ENCODE data around the gene COIL.
"Not testable (repeated sequence)": the region's sequence is repeated elsewhere in the genome, so short reads cannot be mapped to it uniquely, and the experiment has no call there.

Gene COIL

DNA sequence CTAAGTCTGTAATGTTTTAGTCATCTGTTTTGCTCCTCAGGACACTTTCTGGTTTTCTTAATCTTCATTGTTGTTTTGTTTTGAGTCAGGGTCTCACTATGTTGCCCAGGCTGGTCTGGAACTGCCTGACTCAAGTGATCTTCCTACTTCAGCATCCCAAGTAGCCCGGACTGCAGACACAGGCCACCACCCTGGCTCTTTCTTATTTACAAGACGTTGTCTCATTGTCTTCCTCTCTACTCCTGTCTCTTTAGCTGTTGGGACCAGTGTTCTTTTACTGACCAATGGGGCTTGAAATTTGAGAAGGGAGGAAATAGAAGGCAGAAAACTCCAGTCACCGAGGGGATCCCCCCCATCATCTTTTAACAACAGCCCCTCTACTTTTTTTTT is 18.2 kb upstream of the COIL start:
- DNase-seq (ENCODE audit: low spot score) (no peak), FAIRE-seq (no peak)

DNA sequence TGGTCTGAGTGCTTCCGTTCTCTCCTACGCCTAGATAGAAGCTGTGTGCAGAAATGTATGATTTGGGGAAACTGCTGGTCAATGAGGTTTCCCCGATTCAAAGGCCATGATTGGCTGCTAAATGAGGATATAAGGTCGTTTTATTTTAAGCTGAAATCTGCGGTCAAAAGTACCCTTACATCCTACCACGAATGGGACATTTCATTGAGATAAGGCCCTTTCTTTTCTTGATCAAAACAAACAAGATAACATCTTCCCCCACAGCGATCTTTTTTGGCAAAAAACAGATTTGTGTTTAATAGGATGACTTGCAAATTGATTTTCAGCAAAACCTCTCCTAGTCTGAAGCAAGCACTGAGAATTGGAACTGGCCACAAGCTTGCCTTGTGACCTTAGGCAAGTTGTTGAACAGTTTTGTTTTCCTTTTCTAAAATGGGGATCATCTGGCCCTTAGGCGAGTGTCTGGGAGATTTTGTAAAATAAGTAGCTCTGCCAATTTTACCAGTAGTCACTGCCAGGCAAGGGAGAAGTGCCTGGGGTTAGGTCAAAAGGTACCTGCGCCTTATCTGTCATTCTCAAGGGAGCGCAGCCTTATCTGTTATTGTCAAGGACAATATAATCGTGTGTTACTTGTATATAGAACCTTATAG is 17.7 kb upstream of the COIL start:
- FAIRE-seq (no peak), DNase-seq (ENCODE audit: low spot score) (no peak)

DNA sequence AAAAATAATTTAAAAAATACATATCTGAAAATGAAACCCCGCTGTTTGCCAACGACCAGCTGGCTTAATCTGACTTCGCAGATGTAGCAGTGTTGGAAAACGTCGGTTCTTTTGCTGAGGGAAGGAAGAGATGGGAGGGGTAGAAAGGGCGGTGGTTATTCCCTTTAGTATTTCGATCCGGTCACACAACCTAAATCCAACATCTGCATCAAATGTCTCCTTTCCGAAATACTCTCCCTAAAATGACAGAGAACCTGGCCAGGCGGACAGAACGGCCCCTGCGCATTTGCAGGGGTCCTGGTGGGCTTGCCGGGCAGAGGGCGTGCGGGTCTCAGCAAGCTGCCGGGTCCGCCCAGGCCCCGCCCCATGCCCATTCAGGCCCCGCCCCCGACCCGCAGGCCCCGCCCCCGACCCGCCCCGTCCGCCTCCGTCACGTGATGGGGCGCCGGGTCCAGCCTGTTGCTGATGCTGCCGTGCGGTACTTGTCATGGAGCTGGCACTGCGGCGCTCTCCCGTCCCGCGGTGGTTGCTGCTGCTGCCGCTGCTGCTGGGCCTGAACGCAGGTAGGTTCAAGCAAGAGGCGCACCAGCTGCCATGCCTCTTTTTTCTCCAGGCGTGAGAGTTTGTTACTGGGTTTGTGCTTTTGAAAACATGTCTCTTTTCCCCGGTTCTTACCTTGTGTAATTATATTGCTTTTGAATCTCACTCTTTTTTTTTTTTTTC is 17.0 kb upstream of the COIL start, which contains the start of gene SCPEP1:
TSS of gene SCPEP1 (plus strand) at position 459 of the 723 bp plus-strand sequence. CDS start at position 488, 29 bp downstream.
- DNase-seq (ENCODE audit: low spot score): peak; percentile 65
- no peak for FAIRE-seq

GRCh38 chr17:56976941-56977608 is 16.2 kb upstream of the COIL start:
- no peak for DNase-seq (ENCODE audit: low spot score)
- no peak for FAIRE-seq

DNA sequence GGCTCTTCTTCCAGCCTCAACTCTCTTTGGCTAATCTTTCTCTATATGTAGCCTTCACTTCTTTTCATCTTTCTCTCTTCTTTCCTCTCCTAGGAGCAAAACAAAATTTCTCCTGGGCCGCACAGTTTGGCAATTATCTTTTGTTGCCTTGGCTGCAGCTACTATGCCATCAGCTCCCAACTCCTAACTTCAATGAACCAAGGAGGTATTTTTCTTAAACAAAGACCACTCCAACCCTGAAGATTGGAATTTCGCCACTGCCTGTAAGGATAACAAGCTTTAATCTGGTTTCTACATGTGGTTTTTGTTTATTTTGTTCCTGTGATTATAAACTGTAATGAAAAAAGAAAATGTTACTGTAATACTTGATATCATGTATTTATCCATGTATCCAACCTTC is 14.8 kb upstream of the COIL start:
- no peak for FAIRE-seq

GRCh38 chr17:56974055-56974454 is 13.2 kb upstream of the COIL start:
- DNase-seq (ENCODE audit: low spot score) (no peak), FAIRE-seq (no peak)

More for the DNA sequence above, 14.8 kb upstream of the COIL start:
- no peak for DNase-seq (ENCODE audit: low spot score)

- no peak for FAIRE-seq
- no peak for DNase-seq (ENCODE audit: low spot score)
Observed at GRCh38 chr17:56973520-56973919, 12.7 kb upstream of the COIL start.

GRCh38 chr17:56972111-56972730 is 11.4 kb upstream of the COIL start:
- FAIRE-seq (no peak), DNase-seq (ENCODE audit: low spot score) (no peak)

- DNase-seq (ENCODE audit: low spot score): no peak
- no peak for FAIRE-seq
Observed at GRCh38 chr17:56970974-56971373, 10.1 kb upstream of the COIL start.

GRCh38 chr17:56966338-56966737 is 5.5 kb upstream of the COIL start:
- DNase-seq (ENCODE audit: low spot score) (no peak), FAIRE-seq (no peak)

GRCh38 chr17:56965681-56966080 is 4.8 kb upstream of the COIL start:
- not testable (repeated sequence) for FAIRE-seq; DNase-seq (ENCODE audit: low spot score)

DNA sequence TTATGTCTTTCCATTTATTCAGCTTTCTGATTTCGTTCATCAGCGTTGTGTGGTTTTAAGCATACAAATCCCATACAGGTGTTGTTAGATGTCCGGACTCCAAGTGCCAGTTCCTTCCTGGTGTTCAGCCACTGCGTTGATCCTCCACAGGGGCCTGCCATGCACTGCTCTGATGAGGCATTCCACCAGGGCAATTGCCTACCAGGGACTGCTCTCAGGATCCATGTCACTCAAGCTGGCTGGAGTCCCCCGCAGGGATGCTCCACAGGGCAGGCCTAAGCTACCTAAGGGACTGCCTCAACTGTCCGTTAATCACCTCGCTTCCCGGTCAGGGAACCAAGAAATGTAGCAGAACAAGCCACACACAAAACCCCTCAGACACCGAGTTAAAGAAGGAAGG is 4.4 kb upstream of the COIL start:
- DNase-seq (ENCODE audit: low spot score); FAIRE-seq: not testable (repeated sequence)

GRCh38 chr17:56956992-56957391 is 3.9 kb downstream of the COIL start:
- no peak for FAIRE-seq

GRCh38 chr17:56949595-56949994 is 11.3 kb downstream of the COIL start:
- no peak for DNase-seq (ENCODE audit: low spot score)
- no peak for FAIRE-seq

More at GRCh38 chr17:56956992-56957391, 3.9 kb downstream of the COIL start:
- DNase-seq (ENCODE audit: low spot score): no peak

GRCh38 chr17:56948491-56948890 is 12.4 kb downstream of the COIL start:
- FAIRE-seq: no peak
- no peak for DNase-seq (ENCODE audit: low spot score)

GRCh38 chr17:56947741-56948140 is 13.1 kb downstream of the COIL start:
- no peak for FAIRE-seq

DNA sequence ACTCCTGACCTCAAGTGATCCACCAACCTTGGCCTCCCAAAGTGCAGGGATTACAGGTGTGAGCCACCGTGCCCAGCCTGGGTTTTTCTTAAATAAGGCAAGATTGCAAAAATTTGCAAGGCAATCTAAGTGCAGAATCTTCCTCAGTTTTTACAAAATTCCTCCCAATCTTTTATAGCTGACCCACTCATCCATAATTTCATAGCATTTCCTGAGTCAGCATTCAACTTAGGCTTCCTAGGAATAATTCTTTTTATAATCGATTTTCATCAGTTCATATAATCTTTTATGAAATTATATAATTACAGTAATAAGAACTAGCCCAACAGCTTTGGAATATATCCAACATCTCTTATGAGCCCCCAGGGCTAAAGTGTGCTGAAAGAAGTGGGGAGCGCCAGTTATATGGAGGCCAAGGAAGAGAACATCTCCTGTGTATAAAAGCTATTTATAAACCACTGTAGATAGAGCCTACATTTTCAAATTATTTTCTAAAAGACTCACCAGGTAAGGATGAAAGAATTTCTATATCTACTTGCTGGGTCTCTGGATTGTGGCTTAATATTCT is 14.8 kb downstream of the COIL start:
- DNase-seq (ENCODE audit: low spot score): no peak
- no peak for FAIRE-seq

More at GRCh38 chr17:56947741-56948140, 13.1 kb downstream of the COIL start:
- DNase-seq (ENCODE audit: low spot score): no peak

DNA sequence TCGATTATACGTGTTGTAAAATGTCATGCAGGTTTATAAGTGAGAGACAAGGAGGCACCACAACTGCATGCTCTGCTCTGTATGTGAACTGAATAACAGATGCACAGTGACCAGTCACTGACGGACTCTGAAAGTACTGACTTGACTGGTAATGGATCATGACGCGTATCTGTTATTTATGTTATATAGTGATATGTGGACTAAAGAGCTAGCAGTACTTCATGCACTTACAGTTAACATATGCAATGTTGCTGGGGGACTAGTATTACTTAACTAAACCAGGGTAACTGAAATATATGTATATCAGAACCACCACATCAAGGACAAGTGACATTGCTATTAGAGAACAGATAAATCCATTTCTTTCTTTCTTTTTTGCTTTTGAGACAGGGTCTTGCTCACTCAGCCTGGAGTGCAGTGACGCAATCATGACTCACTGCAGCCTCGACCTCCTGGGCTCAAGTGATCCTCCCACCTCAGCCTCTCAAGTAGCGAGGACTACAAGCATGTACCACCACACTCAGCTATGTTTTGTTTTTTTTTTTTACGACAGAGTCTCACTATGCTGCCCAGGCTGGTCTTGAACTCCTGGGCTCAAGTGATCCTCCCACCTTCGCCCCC is 17.2 kb downstream of the COIL start:
- no peak for DNase-seq (ENCODE audit: low spot score)
- no peak for FAIRE-seq

GRCh38 chr17:56939869-56940484 is 20.9 kb downstream of the COIL start:
- FAIRE-seq (no peak), DNase-seq (ENCODE audit: low spot score) (peak; percentile 54)

- not testable (repeated sequence) for FAIRE-seq
Observed at GRCh38 chr17:56938206-56938605, 22.6 kb downstream of the COIL start.

GRCh38 chr17:56937687-56938086 is 23.2 kb downstream of the COIL start:
- no peak for FAIRE-seq
- no peak for DNase-seq (ENCODE audit: low spot score)

More at GRCh38 chr17:56938206-56938605, 22.6 kb downstream of the COIL start:
- DNase-seq (ENCODE audit: low spot score): not testable (repeated sequence)
